Vagina (tissue), 2 donors: ENCODE measurements around the gene C16orf92.

ENCODE experiments used
- CTCF ChIP-seq, 3 experiments: fragments of 450-650 bp in 2 of 3; fragments of 200-600 bp in 1 of 3; sonication (generic) in 1 of 3; IDR thresholded peaks; one replicate each; pipeline ENCODE4 v1.5.1; 2017 to 2019; ENCODE audit warnings: antibody characterized with exemption in 3 of 3, mild to moderate bottlenecking in 2 of 3, moderate library complexity in 2 of 3
- POLR2A ChIP-seq, 2 donors: fragments of 450-650 bp; IDR thresholded peaks; one replicate each; pipeline ENCODE4 v1.6.1; 2017; ENCODE audit warnings: antibody characterized with exemption in 2 of 2, mild to moderate bottlenecking in 2 of 2, moderate library complexity in 2 of 2
- POLR2AphosphoS5 ChIP-seq, 2 donors: sonication (generic); formaldehyde crosslinking; IDR thresholded peaks; one replicate each; pipeline ENCODE4 v1.9.0; 2017; ENCODE audit warnings: antibody characterized with exemption in 2 of 2, mild to moderate bottlenecking in 2 of 2, low read depth in 1 of 2; ENCODE audit not compliant: insufficient read depth in 1 of 2

- no peak for TF ChIP-seq CTCF (IDR thresholded peaks at IDR 0.05)
- no peak for TF ChIP-seq POLR2A (IDR thresholded peaks at IDR 0.05)
- no peak for TF ChIP-seq POLR2AphosphoS5 (IDR thresholded peaks at IDR 0.05; ENCODE audit: insufficient read depth in 1 of 2, low read depth in 1 of 2)
Measured at GRCh38 chr16:30064729-30065101, 41.7 kb downstream of the C16orf92 start.
